ENCODE results near the gene PLCH1.

- TF ChIP-seq CTCF (IDR thresholded peaks at IDR 0.05; ENCODE audit: low read depth, low read length, missing input control) = no peak
- no peak for TF ChIP-seq JUND (IDR thresholded peaks at IDR 0.05)
- no peak for TF ChIP-seq SP1 (IDR thresholded peaks at IDR 0.05)
- no peak for TF ChIP-seq TAF1 (conservative IDR thresholded peaks at IDR 0.05)
- no peak for TF ChIP-seq RAD21 (IDR thresholded peaks at IDR 0.05)
- TF ChIP-seq HNF4G (IDR thresholded peaks at IDR 0.05) = no peak
- no peak for TF ChIP-seq REST (IDR thresholded peaks at IDR 0.05)
Observed at GRCh38 chr3:155363690-155364070, 381.2 kb downstream of the PLCH1 start.
